OCI-LY3 (cell line): ENCODE results near the gene DBNDD1.

Experiments
- CTCF ChIP-seq: fragments of 200-600, 300-600 bp; sonication (generic); IDR thresholded peaks from 2 replicates; pipeline ENCODE4 v1.5.1; 2014; ENCODE audit warnings: antibody characterized with exemption, low read length, low read depth
- EZH2phosphoT487 ChIP-seq: fragments of 200-600 bp; shearing (Covaris generic); IDR thresholded peaks from 2 replicates; pipeline ENCODE4 v1.6.1; 2018; ENCODE audit warnings: antibody characterized with exemption, mixed run types, low read depth

GRCh38 chr16:90004577-90004976 is 14.7 kb downstream of the DBNDD1 start:
- TF ChIP-seq CTCF: no peak
- no peak for TF ChIP-seq EZH2phosphoT487
